NCI-H1694 treated with DMSO at 0.1 percent for 48 hours (cell line): ENCODE results near the gene GRP.
"Not testable (repeated sequence)": the region's sequence is repeated elsewhere in the genome, so short reads cannot be mapped to it uniquely, and the experiment has no call there.

Source experiments
- DNase-seq: peaks from one replicate; lab custom pipeline; 2025; lab: John Stamatoyannopoulos, UW

The GRP gene

GRCh38 chr18:59229191-59229590 is 9.2 kb downstream of the GRP start:
- DNase-seq: no peak

- no peak for DNase-seq
Measured at GRCh38 chr18:59229701-59230443, 9.9 kb downstream of the GRP start.

GRCh38 chr18:59231114-59231513 is 11.2 kb downstream of the GRP start:
- no peak for DNase-seq

GRCh38 chr18:59231877-59232276 is 11.9 kb downstream of the GRP start:
- DNase-seq: no peak

GRCh38 chr18:59232309-59233016 is 12.5 kb downstream of the GRP start:
- DNase-seq: no peak

GRCh38 chr18:59233017-59233410 is 13.1 kb downstream of the GRP start:
- no peak for DNase-seq

GRCh38 chr18:59238385-59238784 is 18.4 kb downstream of the GRP start:
- no peak for DNase-seq

- DNase-seq: no peak
Measured at GRCh38 chr18:59239642-59240041, 19.7 kb downstream of the GRP start.

- DNase-seq: no peak
Measured at GRCh38 chr18:59242906-59243305, 22.9 kb downstream of the GRP start.

GRCh38 chr18:59246796-59247195 is 26.8 kb downstream of the GRP start:
- DNase-seq: no peak

- peak; percentile 61 for DNase-seq
Measured at GRCh38 chr18:59249199-59249774, 29.3 kb downstream of the GRP start.

GRCh38 chr18:59255491-59255890 is 35.5 kb downstream of the GRP start:
- DNase-seq: not testable (repeated sequence)

- DNase-seq: not testable (repeated sequence)
Measured at GRCh38 chr18:59261842-59262241, 41.9 kb downstream of the GRP start.

- not testable (repeated sequence) for DNase-seq
Measured at GRCh38 chr18:59262243-59262642, 42.3 kb downstream of the GRP start.

GRCh38 chr18:59263661-59264060 is 43.7 kb downstream of the GRP start:
- no peak for DNase-seq

GRCh38 chr18:59264121-59264571 is 44.2 kb downstream of the GRP start:
- DNase-seq: no peak

- no peak for DNase-seq
Measured at GRCh38 chr18:59264651-59265245, 44.8 kb downstream of the GRP start.

- DNase-seq: peak; percentile 18
Measured at GRCh38 chr18:59265246-59265973, 45.5 kb downstream of the GRP start.

- DNase-seq: no peak
Measured at GRCh38 chr18:59265974-59266369, 46.0 kb downstream of the GRP start.

GRCh38 chr18:59266459-59266858 is 46.5 kb downstream of the GRP start:
- DNase-seq: no peak

GRCh38 chr18:59266886-59267502 is 47.0 kb downstream of the GRP start:
- DNase-seq: no peak
